HG02759 (cell line): ENCODE data around the gene PLK3.
A peak's percentile ranks its signal among the peaks of the same experiment; 100 is the strongest.
"Not testable (repeated sequence)": the region's sequence is repeated elsewhere in the genome, so short reads cannot be mapped to it uniquely, and the experiment has no call there.

Experiments used
- ATAC-seq: cut with Tn5 transposase; IDR thresholded peaks from one replicate; pipeline ENCODE4 v1.9.1; 2021; ENCODE audit warnings: mild to moderate bottlenecking, moderate library complexity; ENCODE audit not compliant: unreplicated experiment

PLK3 gene

GRCh38 chr1:44799770-44800584 is at the start of gene PLK3:
Gene PLK3, plus strand, starts transcription at chr1:44800377. Its CDS starts 87 bp downstream, at chr1:44800464.
- peak; percentile 90 for ATAC-seq

DNA sequence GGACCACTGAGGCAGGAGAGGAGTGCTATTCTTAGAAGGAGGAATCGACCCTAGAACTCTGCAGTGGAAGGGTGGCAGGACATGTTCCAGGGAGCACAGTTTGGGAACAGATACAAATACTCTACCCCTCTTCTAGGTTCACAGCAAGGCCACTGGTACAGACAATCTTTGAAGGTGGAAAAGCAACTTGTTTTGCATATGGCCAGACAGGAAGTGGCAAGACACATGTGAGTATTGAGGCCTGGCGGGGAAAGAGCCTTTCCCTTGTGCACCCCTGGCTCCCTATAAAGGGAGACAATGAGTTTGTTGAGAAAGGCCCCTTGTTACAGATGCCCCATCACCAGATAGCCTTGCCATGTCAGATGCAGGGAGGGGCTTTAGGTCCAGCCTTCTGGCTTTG is 42.8 kb upstream of the PLK3 start:
- ATAC-seq: peak; percentile 52

- ATAC-seq: no peak
These were observed 41.1 kb upstream of the PLK3 start for GRCh38 chr1:44759077-44759476.

DNA sequence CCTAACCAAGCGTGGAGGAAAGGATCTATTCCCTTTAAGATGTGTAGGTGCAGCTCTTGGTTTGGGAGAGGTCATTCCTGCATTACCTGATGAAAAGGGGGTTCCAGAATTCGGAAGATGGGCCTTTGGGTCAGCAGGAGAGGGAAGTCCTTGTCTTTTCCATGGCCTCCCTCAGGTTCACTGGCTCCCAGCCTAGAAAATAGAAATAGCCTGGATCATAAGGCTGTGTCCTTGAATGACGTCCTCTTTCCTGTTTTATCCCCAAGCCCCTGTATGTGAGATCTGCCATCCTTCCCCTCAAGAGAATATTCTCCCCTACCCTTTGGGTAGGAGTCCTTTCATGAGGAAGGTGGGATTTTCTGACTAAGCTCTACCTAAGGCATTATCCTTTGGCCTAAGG is 39.3 kb upstream of the PLK3 start:
- no peak for ATAC-seq

- not testable (repeated sequence) for ATAC-seq
These were observed 33.8 kb upstream of the PLK3 start for GRCh38 chr1:44766421-44766820.

GRCh38 chr1:44775078-44775929 is 24.9 kb upstream of the PLK3 start, which contains the start of gene RPS8:
Gene RPS8, plus strand, starts transcription at chr1:44775540. Its CDS starts 57 bp downstream, at chr1:44775597.
- ATAC-seq: peak; percentile 79

DNA sequence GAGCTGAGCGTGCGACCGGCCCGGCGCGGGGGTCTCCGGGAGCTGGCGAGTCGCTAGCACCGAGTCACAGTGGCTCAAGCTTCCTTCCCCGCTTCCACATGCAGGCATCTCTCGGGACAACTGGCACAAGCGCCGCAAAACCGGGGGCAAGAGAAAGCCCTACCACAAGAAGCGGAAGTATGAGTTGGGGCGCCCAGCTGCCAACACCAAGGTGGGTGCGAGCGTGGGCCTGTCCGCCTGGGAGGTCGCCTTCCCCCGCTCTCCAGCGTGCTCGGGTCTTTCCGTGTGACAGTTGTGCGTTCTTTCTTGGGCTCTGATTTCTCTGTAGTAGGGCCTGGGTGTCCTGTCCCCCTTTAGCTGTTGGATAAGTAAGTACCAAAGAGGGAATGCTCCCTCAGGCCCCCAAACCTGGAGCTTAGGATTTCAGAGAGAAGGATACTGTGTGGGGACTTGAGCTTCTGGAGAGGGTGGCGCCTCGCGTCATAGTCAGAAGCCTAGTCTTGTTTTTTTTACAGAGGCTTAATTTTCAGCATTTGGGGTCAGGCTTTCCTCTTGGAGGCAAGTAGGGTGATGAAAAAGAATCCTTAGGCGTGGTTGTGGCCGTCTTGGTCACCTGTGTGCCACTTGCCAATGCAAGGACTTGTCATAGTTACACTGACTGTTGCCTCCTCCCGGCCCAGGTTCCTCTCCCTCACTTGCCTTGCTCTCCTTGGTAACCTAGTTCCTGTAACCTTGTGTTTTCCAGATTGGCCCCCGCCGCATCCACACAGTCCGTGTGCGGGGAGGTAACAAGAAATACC is 24.0 kb upstream of the PLK3 start:
- peak; percentile 24 for ATAC-seq

DNA sequence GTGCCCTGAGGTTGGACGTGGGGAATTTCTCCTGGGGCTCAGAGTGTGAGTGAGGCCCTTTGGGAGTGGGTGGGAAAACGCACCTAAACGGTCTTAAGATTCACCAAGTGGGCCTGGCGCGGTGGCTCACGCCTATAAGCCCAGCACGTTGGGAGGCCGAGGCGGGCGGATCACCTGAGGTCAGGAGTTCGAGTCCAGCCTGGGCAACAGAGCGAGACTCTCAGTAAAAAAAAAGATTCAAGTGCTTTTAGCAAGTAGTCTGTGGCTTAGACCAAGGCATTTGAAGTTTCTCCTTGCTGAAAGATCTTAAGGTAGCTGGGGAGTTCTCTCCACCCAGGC is 23.5 kb upstream of the PLK3 start:
- no peak for ATAC-seq

- no peak for ATAC-seq
These were observed 22.6 kb upstream of the PLK3 start for GRCh38 chr1:44777547-44777946.

DNA sequence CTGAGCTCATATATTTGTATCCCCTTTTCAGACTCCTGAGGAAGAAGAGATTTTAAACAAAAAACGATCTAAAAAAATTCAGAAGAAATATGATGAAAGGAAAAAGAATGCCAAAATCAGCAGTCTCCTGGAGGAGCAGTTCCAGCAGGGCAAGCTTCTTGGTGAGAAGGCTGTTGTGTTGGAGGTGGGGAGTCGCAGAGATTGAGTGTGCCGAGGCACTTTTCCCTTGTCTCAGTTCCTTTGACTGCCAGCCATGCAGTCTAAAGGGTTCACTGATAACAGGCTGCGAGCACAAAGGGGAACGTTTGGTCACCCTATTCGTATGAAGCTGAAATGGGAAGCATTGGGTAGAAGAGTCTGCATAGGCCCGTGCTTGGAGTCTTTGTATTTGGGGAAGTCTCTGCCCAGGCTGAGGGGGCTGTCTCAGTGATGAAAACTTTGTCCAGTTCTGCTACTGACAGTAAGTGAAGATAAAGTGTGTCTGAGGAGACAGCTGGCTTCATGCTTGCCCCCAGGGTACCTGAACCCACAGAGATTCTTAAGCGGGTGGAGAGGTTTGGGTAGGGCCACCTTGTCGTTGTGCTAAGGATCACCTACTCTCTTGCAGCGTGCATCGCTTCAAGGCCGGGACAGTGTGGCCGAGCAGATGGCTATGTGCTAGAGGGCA is 22.1 kb upstream of the PLK3 start:
- no peak for ATAC-seq

DNA sequence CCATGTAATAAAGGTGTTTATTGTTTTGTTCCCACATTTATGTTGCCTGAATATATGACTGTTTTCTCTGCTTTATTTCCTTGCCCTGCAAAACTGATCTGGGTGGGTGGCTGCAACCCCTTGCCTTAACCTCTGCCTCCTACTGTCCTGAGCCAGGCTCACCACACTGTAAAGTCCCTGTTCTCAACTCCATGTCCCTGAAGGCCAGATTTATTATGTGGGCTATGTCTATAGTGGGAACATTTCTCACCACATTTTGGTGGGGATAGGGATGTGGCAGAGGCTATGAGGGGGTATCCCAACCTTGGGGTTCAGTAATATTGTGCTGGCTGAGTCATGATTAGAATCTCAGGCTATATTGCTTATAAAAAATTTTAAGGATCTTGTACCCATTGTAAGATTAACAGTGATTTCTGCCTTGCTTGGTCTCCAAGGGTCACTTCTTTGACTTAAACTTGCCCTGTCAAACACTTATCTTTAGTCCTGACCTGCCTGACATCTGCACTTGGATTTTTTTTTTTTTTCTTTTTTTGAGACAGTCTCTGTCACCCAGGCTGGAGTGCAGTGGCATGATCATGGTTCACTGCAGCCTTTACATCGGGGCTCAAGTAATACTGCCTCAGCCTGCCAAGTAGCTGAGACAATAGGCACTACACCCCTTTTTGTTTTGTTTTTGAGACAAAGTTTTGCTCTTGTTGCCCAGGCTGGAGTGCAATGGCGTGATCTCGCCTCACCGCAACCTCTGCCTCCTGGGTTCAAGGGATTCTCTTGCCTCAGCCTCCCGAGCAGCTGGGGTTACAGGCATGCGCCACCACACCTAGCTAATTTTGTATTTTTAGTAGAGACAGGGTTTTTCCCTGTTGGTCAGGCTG is 21.2 kb upstream of the PLK3 start:
- no peak for ATAC-seq

DNA sequence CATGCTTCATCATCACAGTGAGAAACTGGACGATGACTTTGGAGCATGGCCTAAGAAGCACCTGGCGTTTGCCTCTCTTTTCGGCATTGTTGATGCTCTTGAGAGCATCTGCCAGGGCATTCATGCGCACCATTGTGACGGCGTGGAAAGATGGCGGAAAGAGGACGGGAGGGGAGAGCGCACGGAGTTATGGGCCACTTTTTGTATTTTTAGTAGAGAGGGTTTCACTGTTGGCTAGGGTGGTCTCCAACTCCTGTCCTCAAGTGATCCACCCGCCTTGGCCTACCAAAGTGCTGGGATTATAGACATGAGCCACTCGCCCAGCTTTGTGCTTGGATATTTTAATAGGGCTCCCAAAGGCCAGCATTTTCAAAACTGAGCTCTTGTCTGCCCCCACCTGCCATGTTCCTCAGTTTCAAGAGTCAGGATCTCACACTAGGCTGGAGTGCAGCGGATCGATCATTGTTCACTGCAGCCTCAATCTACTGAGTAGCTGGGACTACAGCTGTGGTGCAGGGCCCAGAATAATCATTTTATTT is 19.5 kb upstream of the PLK3 start:
- ATAC-seq: no peak

DNA sequence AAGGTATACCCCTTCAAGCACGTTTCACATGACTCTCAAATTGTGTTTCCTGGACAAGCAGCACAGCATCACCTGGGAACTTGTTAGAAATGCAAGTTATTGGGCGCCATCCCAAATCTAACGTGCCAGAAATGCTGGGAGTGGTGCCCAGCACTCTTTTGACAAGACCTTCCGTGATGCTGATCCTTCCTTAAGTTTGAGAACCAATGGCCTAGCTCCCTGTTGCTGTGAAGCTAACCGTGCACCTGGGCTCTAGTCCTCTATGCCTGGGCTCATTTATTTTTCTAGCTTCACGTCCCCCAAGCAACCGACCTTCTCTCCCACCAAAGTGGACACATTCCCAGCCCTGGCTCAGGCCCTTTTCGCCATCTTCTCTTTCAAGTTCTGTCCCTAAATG is 16.5 kb upstream of the PLK3 start:
- no peak for ATAC-seq

DNA sequence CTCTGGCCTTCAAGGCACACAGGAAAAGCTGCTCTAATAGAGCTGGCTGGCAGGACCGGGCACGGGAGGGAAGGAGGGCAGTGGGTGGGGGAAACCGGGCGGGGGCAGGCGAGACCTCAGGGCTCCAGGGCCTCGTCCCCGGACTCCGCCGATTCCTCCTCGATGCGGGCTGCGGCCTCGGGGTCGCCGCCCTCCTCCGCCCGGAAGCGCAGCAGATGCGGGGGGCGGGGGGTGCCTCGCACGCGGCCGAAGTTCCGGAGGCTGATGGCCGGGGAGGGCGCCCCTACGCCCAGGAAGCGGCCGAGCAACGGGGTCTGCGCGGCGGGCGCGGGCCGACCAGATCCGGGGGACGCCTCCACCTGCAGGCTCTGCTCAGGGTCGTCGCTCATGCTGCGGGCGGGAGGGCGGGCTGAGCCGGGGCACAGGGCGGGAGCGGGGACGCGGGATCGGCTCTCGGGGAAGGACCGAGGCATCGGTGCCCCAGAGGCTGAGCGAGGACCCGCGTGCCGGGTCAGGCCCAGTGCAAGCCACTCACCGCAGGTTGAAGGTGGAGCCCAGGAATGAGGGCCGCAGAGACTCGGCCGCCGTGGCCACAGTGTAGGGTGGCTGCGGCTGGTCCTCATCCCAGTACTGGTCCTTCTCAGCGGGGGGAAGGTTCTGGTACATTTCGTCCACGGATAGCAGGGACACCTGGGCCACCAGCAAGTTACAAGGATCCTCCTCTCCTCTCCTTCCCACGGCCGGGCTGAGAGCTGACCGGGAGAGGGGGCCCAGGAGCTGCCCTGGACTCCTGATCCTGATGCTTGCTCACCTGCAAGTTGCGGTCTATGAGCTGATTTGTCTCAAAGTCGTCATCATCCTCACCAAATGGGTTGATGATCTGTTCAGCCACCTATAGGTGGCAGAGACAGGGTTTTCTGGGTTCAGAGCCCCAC is 15.8 kb upstream of the PLK3 start:
- no peak for ATAC-seq

DNA sequence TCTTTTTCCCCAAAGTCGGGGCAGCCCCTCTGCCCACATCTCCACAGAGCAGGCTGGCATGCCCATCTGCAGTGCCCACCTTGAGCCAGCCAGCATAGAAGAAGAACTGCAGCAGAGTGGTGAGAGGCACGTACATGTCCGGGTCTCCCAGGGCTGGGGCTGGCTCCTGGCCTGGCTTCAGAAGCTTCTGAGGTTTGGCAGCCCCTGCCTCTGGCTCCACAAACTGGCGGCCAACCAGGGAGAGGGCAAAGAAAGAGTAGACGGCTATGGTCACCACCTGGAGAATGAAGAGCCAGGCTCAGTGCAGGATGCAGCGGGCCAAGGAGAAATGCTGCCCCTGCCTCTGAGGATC is 15.2 kb upstream of the PLK3 start:
- ATAC-seq: no peak

GRCh38 chr1:44785501-44786137 is 14.6 kb upstream of the PLK3 start:
- peak; percentile 7 for ATAC-seq

GRCh38 chr1:44786138-44786840 is 13.9 kb upstream of the PLK3 start:
- ATAC-seq: peak; percentile 52
